ENCODE data around the gene PARN.

DNA sequence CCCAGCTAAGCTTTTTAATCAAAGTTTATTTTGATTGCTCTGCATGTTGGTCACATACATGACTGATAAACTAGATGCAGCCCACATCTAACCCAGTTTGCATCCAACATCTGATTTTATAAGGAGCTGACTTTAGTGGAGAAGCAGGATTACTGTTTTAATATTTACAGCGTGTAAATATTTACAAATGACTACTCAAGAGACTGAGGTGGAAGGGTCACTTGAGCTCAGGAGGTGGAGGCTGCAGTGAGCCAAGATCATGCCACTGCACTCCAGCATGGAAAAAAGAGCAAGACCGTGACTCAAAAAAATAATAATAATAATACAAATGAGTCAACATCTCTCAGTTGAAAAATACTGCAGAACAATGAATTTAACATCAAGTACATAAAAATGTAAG lies 50.8 kb downstream of the PARN start:
- TF ChIP-seq, protein P1, sequence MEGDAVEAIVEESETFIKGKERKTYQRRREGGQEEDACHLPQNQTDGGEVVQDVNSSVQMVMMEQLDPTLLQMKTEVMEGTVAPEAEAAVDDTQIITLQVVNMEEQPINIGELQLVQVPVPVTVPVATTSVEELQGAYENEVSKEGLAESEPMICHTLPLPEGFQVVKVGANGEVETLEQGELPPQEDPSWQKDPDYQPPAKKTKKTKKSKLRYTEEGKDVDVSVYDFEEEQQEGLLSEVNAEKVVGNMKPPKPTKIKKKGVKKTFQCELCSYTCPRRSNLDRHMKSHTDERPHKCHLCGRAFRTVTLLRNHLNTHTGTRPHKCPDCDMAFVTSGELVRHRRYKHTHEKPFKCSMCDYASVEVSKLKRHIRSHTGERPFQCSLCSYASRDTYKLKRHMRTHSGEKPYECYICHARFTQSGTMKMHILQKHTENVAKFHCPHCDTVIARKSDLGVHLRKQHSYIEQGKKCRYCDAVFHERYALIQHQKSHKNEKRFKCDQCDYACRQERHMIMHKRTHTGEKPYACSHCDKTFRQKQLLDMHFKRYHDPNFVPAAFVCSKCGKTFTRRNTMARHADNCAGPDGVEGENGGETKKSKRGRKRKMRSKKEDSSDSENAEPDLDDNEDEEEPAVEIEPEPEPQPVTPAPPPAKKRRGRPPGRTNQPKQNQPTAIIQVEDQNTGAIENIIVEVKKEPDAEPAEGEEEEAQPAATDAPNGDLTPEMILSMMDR (IDR thresholded peaks at IDR 0.05) = no peak
- no peak for TF ChIP-seq EP300 (IDR thresholded peaks at IDR 0.05)

Data from sigmoid colon (tissue), 4 donors.